Stomach (tissue), 9 donors: ENCODE data around the gene AMPD2. TPM values are rescaled to one million over a fixed set of nuclear protein-coding genes. Genes with fewer than 3 reads are reported as not detected.

Experiments used
- DNase-seq, 2 donors: peaks; one replicate each; pipeline versions ENCODE4 v3.0.0 to v3.0.0-alpha.2; 2013 to 2019
- H3K27ac ChIP-seq, 5 donors: fragments of 200-600 bp in 4 of 5; sonication (generic) in 4 of 5; one replicate each; pipeline ENCODE4 v1.5.1; 2013 to 2019; ENCODE audit warnings: mild to moderate bottlenecking in 1 of 5, moderate library complexity in 1 of 5
- H3K27me3 ChIP-seq, 3 donors: fragments of 200-600 bp; sonication (generic); one replicate each; pipeline ENCODE4 v1.5.1; 2017 to 2019; ENCODE audit warnings: mixed run types in 1 of 3
- H3K36me3 ChIP-seq, 4 donors: fragments of 200-600 bp; sonication (generic); 1 replicate in 3 of 4; 2 replicates in 1 of 4; pipeline ENCODE4 v1.5.1; 2016 to 2019
- H3K4me1 ChIP-seq, 4 donors: fragments of 200-600 bp; sonication (generic); one replicate each; pipeline ENCODE4 v1.5.1; 2016 to 2019
- H3K4me3 ChIP-seq, 4 donors: fragments of 200-600 bp; sonication (generic) in 3 of 4; one replicate each; pipeline ENCODE4 v1.5.1; 2016 to 2019; ENCODE audit warnings: mild to moderate bottlenecking in 1 of 4
- H3K9me3 ChIP-seq, 4 donors: fragments of 200-600 bp; sonication (generic); one replicate each; pipeline ENCODE4 v1.5.1; 2016 to 2019
- CTCF ChIP-seq, 7 experiments: fragments of 450-650 bp in 4 of 7; fragments of 200-600 bp in 3 of 7; sonication (generic) in 3 of 7; IDR thresholded peaks; one replicate each; pipeline ENCODE4 v1.5.1; 2016 to 2019; ENCODE audit warnings: antibody characterized with exemption in 7 of 7, control low read depth in 2 of 7, mild to moderate bottlenecking in 1 of 7
- EP300 ChIP-seq: sonication (generic); formaldehyde crosslinking; IDR thresholded peaks from one replicate; pipeline ENCODE4 v1.6.1; 2017; ENCODE audit warnings: antibody characterized with exemption
- POLR2A ChIP-seq, 4 donors: fragments of 450-650 bp; IDR thresholded peaks; one replicate each; pipeline ENCODE4 v1.6.1; 2016; ENCODE audit warnings: antibody characterized with exemption in 4 of 4, control low read depth in 2 of 4, mild to moderate bottlenecking in 1 of 4, moderate library complexity in 1 of 4
- POLR2AphosphoS5 ChIP-seq, 3 donors: sonication (generic); formaldehyde crosslinking; IDR thresholded peaks; one replicate each; pipeline ENCODE4 v1.6.1; 2016; ENCODE audit warnings: antibody characterized with exemption in 3 of 3
- WGBS, 5 donors: extraction: QIAGEN DNeasy Blood & Tissue Kit in 3 of 5; methylation state at CpG; one replicate each; pipeline versions ENCODE4 v1.1.5 to v1.1.7; 2013 to 2018; 5-methylcytosine and 5-hydroxymethylcytosine counted together
- intact Hi-C: fragments of 100-400 bp; cut with DNase I; formaldehyde crosslinking; loops from one replicate; pipeline ENCODE4 v1.15.1; 2023; ENCODE audit warnings: low total_unique reads
- polyA plus RNA-seq, 3 donors: library from polyadenylated mRNA; stranded (reverse); fragments of 200-250 nt; gene quantifications; one replicate each; pipeline ENCODE4 v1.2.3, GENCODE V29; 2013
- total RNA-seq, 5 donors: library from RNA; depleted of rRNA; stranded (reverse); fragments of >200 nt; gene quantifications; one replicate each; pipeline versions ENCODE4 v1.1.0 to v1.2.3, GENCODE V29; 2014 to 2016
- donor health status: healthy with polysubstance abuse.
- donor health status: Bipolar disorder and iron deficiency.
- donor health status: healthy.

Gene AMPD2
- total and polyA plus RNA-seq, 8 donors: 16.1 to 364 (median 72.0) TPM

GRCh38 chr1:109628540-109629321 lies 9.1 kb downstream of the AMPD2 start:
- H3K9me3 ChIP-seq: no peaks in the 10 kb centered on the region
- H3K27me3 ChIP-seq: no peaks in the 10 kb centered on the region
- 77 to 90% (median 89%) methylated on average over 7 to 23 of the region's 23 CpGs for WGBS, 5 donors
- no peak overlapping the region for H3K4me3 ChIP-seq
- H3K4me1 ChIP-seq: peaks cover 10 to 48% (median 29%) of the 10 kb centered on the region in 4 donors
- no peak for TF ChIP-seq POLR2AphosphoS5 (IDR thresholded peaks at IDR 0.05)
- no peak for TF ChIP-seq CTCF (IDR thresholded peaks at IDR 0.05)
- TF ChIP-seq POLR2A (IDR thresholded peaks at IDR 0.05): no peak
- TF ChIP-seq EP300: no peak
- no peak for DNase-seq
- no peak overlapping the region for H3K27ac ChIP-seq
- H3K36me3 ChIP-seq: peaks cover 55 to 75% (median 61%) of the 10 kb centered on the region in 4 donors
- intact Hi-C loops: no loop called here

- H3K27me3 ChIP-seq: no peaks in the 10 kb centered on the region
- WGBS, 5 donors: 86 to 95% (median 92%) methylated on average over 8 to 10 of the region's 10 CpGs
- TF ChIP-seq EP300 (no peak), POLR2A (IDR thresholded peaks at IDR 0.05) (no peak), POLR2AphosphoS5 (IDR thresholded peaks at IDR 0.05) (no peak), CTCF (IDR thresholded peaks at IDR 0.05) (no peak)
- H3K36me3 ChIP-seq: peaks cover 55 to 75% (median 61%) of the 10 kb centered on the region in 4 donors
- peaks cover 2 to 43% (median 22%) of the 10 kb centered on the region in 4 donors for H3K4me1 ChIP-seq
- intact Hi-C loops: loop anchor here (5.0 kb wide), 1 partner anchor 87 kb away; no protein-coding TSS in a partner anchor
- DNase-seq: no peak
- peak overlapping the region in 1 of 5 donors; percentile 34 for H3K27ac ChIP-seq
- H3K9me3 ChIP-seq: no peaks in the 10 kb centered on the region
- no peak overlapping the region for H3K4me3 ChIP-seq
Measured at GRCh38 chr1:109629372-109630030, 9.9 kb downstream of the AMPD2 start.

- no peaks in the 10 kb centered on the region for H3K9me3 ChIP-seq
- intact Hi-C loops: loop anchor here (5.0 kb wide), 1 partner anchor 88 kb away; no protein-coding TSS in a partner anchor
- no peaks in the 10 kb centered on the region for H3K27me3 ChIP-seq
- no peak overlapping the region for H3K4me3 ChIP-seq
- peaks cover 55 to 71% (median 61%) of the 10 kb centered on the region in 4 donors for H3K36me3 ChIP-seq
- WGBS, 5 donors: 76 to 86% (median 78%) methylated on average over 24 to 30 of the region's 30 CpGs
- H3K4me1 ChIP-seq: peaks cover 0 to 43% (median 22%) of the 10 kb centered on the region in 4 donors
- TF ChIP-seq POLR2AphosphoS5 (IDR thresholded peaks at IDR 0.05): no peak
- peak in 3 of 7 experiments; percentile 9 to 52 (median 30) for TF ChIP-seq CTCF (IDR thresholded peaks at IDR 0.05)
- TF ChIP-seq EP300: no peak
- DNase-seq: no peak
- peak overlapping the region in 1 of 5 donors; percentile 78 for H3K27ac ChIP-seq
Measured at GRCh38 chr1:109630081-109630897, 10.7 kb downstream of the AMPD2 start.
